Stimulated activated CD8-positive, alpha-beta memory T cell treated with anti-CD3 and anti-CD28 coated beads, Interleukin-15, amount 100 ng/mL, for 24 hours (primary cell): ENCODE data around the gene NDUFA11.
"Not testable (repeated sequence)": the region's sequence is repeated elsewhere in the genome, so short reads cannot be mapped to it uniquely, and the experiment has no call there.

Experiments
- DNase-seq: peaks from one replicate; pipeline ENCODE4 v3.0.0-alpha.2; 2020; ENCODE audit warnings: low read depth

The NDUFA11 gene

DNA sequence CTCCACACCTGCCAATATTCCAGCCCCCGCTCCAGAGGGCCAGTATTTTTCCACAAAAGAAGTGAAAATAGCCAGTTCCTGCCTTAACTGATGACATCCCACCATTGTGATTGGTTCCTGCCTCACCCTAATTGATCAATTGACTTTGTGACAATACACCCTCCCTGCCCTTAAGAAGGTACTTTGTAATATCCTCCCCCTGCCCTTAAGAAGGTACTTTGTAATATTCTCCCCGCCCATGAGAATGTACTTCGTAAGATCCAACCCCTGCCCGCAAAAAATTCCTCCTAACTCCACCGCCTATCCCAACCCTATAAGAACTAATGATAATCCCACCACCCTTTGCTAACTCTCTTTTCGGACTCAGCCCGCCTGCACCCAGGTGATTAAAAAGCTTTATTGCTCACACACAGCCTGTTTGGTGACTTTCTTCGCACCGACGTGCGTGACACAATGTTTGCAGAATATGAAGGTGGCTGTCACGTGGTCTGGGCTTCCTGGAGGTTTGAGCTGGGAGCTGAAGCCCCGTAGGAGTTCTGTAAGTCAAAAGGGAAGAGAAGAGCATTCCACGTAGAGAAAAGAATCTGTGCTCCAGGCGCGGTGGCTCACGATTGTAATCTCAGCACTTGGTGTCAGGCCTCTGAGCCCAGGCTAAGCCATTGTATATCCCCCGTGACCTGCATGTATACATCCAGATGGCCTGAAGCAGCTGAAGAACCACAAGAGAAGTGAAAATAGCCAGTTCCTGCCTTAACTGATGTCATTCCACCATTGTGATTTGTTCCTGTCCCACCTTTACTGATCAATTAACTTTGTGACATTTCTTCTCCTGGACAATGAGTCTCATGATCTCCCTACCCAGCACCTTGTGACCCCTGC lies 46.1 kb downstream of the NDUFA11 start:
- no peak for DNase-seq

DNA sequence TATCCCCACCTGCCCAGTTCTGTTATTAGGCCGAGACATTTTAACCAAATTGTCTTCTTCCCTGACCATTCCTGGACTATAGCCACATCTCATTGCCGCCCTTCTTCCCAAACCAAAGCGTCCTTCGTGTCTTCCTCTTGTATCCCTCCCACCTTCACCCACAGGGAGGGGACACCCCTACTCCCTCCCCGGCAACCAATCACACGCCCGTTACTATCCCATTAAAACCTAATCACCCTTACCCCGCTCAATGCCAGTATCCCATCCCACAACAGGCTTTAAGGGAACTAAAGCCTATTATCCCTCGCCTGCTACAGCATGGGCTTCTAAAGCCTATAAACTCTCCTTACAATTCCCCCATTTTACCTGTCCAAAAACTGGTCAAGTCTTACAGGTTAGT lies 48.4 kb downstream of the NDUFA11 start:
- DNase-seq: not testable (repeated sequence)

DNA sequence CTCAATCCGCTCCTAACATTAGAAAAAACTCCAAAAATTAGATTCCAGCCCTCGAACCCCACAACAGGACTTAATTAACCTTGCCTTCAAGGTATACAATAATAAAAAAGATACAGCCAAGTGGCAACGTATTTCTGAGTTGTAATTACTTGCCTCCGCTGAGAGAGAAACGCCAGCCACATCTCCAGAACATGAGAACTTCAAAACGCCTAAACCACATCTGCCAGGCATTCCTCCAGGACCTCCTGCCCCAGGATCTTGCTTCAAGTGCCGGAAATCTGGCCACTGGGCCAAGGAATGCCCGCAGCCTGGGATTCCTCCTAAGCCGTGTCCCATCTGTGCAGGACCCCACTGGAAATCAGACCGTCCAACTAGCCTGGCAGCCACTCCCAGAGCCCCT lies 49.5 kb downstream of the NDUFA11 start:
- not testable (repeated sequence) for DNase-seq

DNA sequence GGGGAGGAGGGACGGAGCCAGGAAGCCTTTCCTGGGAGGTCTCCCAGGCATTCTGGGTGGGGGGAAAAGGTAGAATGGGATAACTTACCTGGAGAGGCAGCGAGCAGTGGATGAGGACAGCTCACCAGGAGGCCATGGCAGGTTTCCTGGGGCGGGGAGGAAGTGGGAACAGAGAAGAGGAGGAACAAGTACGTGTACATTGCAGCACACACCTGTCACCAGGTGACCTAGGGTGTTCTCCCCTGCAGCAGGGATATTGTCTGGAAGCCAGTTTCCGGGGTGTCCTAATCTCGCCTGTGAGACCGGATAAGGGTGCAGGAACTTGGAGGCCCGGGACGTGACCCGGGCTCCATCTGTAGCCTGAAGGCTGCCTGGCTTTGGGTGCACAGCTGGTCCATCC lies 52.3 kb downstream of the NDUFA11 start, which contains the start of gene FUT3:
TSS of gene FUT3 (minus strand) at position 148 of the 400 bp plus-strand sequence.
- no peak for DNase-seq

DNA sequence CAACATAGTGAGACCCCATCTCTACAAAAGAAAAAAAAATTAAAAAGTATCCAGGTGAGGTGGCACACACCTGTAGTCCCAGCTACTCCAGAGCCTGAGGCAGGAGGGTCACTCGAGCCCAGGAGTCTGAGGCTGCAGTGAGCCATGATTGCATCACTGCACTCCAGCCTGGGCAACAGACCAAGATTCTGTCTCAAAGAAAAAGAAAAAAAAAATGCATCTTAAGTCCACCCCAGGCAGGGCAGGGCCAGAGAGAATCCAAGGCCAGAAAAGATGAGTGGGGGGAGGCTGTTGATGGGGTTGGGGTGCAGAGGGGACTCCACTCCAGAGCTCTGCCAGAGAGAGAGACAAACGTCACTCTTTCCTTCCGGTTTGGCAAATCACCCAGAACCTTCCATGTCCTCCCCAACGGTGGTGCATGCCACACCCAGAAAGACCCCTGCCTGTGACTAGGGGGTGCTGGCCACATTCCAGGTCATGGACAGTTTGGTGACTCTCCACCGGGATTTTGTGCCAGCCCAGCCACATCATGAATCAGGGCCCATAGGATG lies 52.8 kb downstream of the NDUFA11 start:
- no peak for DNase-seq

DNA sequence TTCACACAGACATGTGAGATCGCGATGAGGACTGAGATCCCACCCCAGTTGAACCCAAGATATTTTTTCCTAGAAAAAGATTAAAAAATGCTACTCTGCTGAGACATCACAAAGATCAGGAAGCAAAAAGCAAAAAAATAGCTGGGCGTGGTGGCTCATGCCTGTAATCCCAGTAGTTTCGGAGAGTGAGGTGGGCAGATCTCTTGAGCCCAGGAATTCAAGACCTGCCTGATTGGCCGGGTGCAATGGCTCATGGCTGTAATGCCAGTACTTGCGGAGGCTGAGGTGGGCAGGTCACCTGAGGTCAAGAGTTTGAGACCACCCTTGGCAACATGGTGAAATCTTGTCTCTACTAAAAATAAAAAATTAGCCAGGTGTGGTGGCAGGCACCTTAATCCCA lies 53.4 kb downstream of the NDUFA11 start:
- no peak for DNase-seq

DNA sequence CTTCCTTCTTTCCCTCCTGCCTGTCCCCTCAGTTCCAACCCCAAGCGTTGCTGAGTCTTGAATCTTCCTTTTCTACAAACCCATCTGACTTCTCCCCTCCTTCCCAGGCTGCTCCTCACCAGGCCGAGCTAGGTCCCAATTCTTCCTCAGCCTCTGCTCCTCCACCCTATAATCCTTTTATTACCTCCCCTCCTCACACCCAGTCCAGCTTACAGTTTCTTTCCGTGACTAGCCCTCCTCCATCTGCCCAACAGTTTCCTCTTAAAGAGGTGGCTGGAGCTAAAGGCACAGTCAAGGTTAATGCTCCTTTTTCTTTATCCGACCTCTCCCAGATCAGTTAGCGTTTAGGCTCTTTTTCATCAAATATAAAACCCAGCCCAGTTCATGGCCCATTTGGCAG lies 55.0 kb downstream of the NDUFA11 start:
- DNase-seq: not testable (repeated sequence)

DNA sequence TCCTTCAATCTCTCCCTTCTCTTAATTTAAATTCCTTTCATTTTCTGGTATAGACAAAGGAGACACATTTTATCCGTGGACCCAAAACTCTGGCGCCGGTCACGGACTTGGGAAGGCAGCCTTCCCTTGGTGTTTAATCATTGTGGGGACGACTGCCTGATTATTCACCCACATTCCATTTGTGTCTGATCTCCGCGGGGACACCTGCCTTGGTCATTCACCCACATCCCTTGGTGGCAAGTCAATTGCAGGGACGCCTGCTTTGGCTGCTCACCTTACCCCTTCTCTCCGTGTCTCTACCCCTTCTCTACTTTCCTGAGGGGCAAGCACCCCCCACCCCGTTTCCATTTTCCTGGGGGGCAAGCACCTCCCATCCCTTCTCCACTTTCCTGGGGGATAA lies 55.7 kb downstream of the NDUFA11 start:
- DNase-seq: not testable (repeated sequence)
